Umbilical cord (tissue), 2 donors: Measurements from ENCODE around the gene LIME1. TPM values are rescaled to one million over a fixed set of nuclear protein-coding genes. Genes with fewer than 3 reads are reported as not detected.
"Not testable (repeated sequence)": the region's sequence is repeated elsewhere in the genome, so short reads cannot be mapped to it uniquely, and the experiment has no call there.

Experiments
- DNase-seq: peaks from one replicate; pipeline ENCODE4 v3.0.0-alpha.2; 2015; ENCODE audit warnings: low spot score
- total RNA-seq: library from RNA; depleted of rRNA; stranded (reverse); fragments of >200 nt; gene quantifications from one replicate; pipeline ENCODE4 v1.2.3, GENCODE V29; 2014; ENCODE audit warnings: low replicate concordance; ENCODE audit not compliant: insufficient read depth

LIME1 gene
- total RNA-seq, 1 donor from 2014 or later, result 1.2 TPM

- DNase-seq, result no peak
Observed at GRCh38 chr20:63771046-63771707, 34.7 kb downstream of the LIME1 start.

- no peak for DNase-seq
Observed at GRCh38 chr20:63772781-63773518, 36.5 kb downstream of the LIME1 start.

GRCh38 chr20:63773571-63774241 is 37.2 kb downstream of the LIME1 start:
- no peak for DNase-seq

GRCh38 chr20:63774306-63774705 is 37.8 kb downstream of the LIME1 start:
- DNase-seq, result no peak

GRCh38 chr20:63775096-63775978 is 38.9 kb downstream of the LIME1 start:
- DNase-seq, result peak; percentile 46

GRCh38 chr20:63776875-63777274 is 40.4 kb downstream of the LIME1 start:
- not testable (repeated sequence) for DNase-seq

- DNase-seq, result no peak
Observed at GRCh38 chr20:63777614-63778013, 41.1 kb downstream of the LIME1 start.

GRCh38 chr20:63778034-63778752 is 41.7 kb downstream of the LIME1 start:
- no peak for DNase-seq

- DNase-seq, result no peak
Observed at GRCh38 chr20:63778857-63779256, 42.4 kb downstream of the LIME1 start.

- no peak for DNase-seq
Observed at GRCh38 chr20:63781181-63781580, 44.7 kb downstream of the LIME1 start.

- no peak for DNase-seq
Observed at GRCh38 chr20:63782051-63782471, 45.6 kb downstream of the LIME1 start.

GRCh38 chr20:63782521-63782971 is 46.1 kb downstream of the LIME1 start:
- DNase-seq, result no peak

GRCh38 chr20:63783970-63784369 is 47.5 kb downstream of the LIME1 start:
- DNase-seq, result no peak

GRCh38 chr20:63785691-63786131 is 49.2 kb downstream of the LIME1 start:
- no peak for DNase-seq

- DNase-seq, result no peak
Observed at GRCh38 chr20:63787302-63787701, 50.8 kb downstream of the LIME1 start.

- DNase-seq, result no peak
Observed at GRCh38 chr20:63787749-63788148, 51.3 kb downstream of the LIME1 start.

Other genes with a start within 250 kb of the LIME1 start
- 7.2 TPM for gene EEF1A2, start 237.6 kb upstream of the LIME1 start, total RNA-seq
- gene PPDPF, start 215.9 kb upstream of the LIME1 start, total RNA-seq, result 54.2 TPM
- gene PTK6, start 199.3 kb upstream of the LIME1 start, total RNA-seq, result 1.2 TPM
- not detected for gene SRMS, start 188.9 kb upstream of the LIME1 start, total RNA-seq
- gene FNDC11, start 182.5 kb upstream of the LIME1 start, total RNA-seq, result 1.2 TPM
- gene HELZ2, start 162.4 kb upstream of the LIME1 start, total RNA-seq, result 35.6 TPM
- 3.4 TPM for gene GMEB2, start 109.6 kb upstream of the LIME1 start, total RNA-seq
- 12.5 TPM for gene STMN3, start 83.2 kb upstream of the LIME1 start, total RNA-seq
- gene RTEL1, start 78.4 kb upstream of the LIME1 start, total RNA-seq, result 17.6 TPM
- not detected for gene TNFRSF6B, start 40.0 kb upstream of the LIME1 start, total RNA-seq
- 38.3 TPM for gene ARFRP1, start 28.7 kb upstream of the LIME1 start, total RNA-seq
- gene ZGPAT, start 28.6 kb upstream of the LIME1 start, total RNA-seq, result 15.6 TPM
- gene SLC2A4RG, start 3.1 kb downstream of the LIME1 start, total RNA-seq, result 15.2 TPM
- gene ZBTB46, start 94.6 kb downstream of the LIME1 start, total RNA-seq, result 1.7 TPM
- gene ABHD16B, start 124.8 kb downstream of the LIME1 start, total RNA-seq, result not detected
- 72.2 TPM for gene TPD52L2, start 128.6 kb downstream of the LIME1 start, total RNA-seq
- gene DNAJC5, start 158.5 kb downstream of the LIME1 start, total RNA-seq, result 25.5 TPM
- gene UCKL1, start 219.8 kb downstream of the LIME1 start, total RNA-seq, result 48.2 TPM
- gene ZNF512B, start 233.3 kb downstream of the LIME1 start, total RNA-seq, result 8.9 TPM
- gene SAMD10, start 243.0 kb downstream of the LIME1 start, total RNA-seq, result 0.24 TPM
- gene PRPF6, start 244.5 kb downstream of the LIME1 start, total RNA-seq, result 44.1 TPM